Measurements from ENCODE around the gene DCTPP1. TPM values are rescaled to one million over a fixed set of nuclear protein-coding genes. Genes with fewer than 3 reads are reported as not detected.
A peak's percentile ranks its signal among the peaks of the same experiment; 100 is the strongest.

DCTPP1 gene
- total and polyA plus RNA-seq, 9 of the 15 experiments (the other 6 are each of a cell fraction or from before 2014, with no cell fraction given), result 45.0 to 132 (median 80.6) TPM

DNA sequence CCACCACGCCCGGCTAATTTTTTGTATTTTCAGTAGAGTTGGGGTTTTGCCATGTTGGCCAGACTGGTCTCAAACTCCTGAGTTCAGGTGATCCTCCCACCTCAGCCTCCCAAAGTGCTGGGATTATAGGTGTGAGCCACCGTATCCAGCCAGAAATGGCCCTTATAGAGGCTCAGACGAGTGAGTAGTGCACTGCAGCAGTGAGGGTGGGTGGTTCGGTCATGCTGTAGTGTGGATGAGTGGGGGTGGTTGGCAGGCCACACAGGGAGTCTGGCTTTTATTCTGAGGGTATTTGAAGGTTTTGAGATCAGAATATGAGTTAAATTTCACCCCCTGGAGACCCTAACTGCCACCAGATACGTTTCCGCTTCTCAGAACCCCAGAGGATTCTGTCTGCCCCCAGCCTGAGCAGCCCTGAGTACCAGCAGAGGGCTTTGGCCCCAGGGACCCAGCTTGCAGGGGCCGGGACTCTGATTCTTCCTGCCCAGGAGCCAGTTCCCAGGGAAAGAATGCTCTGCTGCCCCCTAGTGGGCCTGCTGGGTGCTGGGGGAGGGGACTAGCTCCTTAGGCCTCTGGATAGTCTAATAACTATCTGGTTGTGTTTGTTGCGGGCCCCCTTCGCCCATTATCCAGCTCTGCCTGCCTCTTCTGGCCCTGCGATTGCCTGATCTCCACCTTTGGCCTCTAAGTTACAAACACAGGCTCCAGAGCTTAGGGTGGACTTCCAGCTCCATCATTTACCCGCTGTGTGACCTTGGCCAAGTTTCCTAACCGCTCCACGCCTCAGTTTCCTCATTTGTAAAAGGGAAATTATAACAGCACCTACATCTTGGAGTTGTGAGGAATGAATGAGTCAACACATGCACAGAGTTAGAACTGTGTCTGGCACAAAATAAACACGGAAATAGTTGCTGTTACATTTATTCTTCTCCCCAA lies 20.4 kb downstream of the DCTPP1 start (continued):
- TF ChIP-seq MXD1 (CRISPR knock-in tag; IDR thresholded peaks at IDR 0.05; ENCODE audit: borderline replicate concordance, poor library complexity, severe bottlenecking) (no peak), YY1 (IDR thresholded peaks at IDR 0.05; ENCODE audit: borderline replicate concordance in 1 of 3, control insufficient read depth in 1 of 3, extremely low read depth in 1 of 3, insufficient read depth in 3 of 3, insufficient read length in 1 of 3, insufficient replicate concordance in 2 of 3, low read depth in 1 of 3, low read length in 2 of 3) (peak in 2 of 3 experiments; percentile 39 to 40), ZKSCAN3 (CRISPR knock-in tag; IDR thresholded peaks at IDR 0.05) (no peak), REST (IDR thresholded peaks at IDR 0.05; ENCODE audit: borderline replicate concordance) (peak; percentile 85), REST (CRISPR knock-in tag; IDR thresholded peaks at IDR 0.05; ENCODE audit: low read depth) (no peak), POLR3A (IDR thresholded peaks at IDR 0.05; ENCODE audit: borderline replicate concordance, extremely low read depth, insufficient read depth, insufficient read length) (no peak), CXXC5 (CRISPR knock-in tag; IDR thresholded peaks at IDR 0.05) (no peak), ZNF140 (CRISPR knock-in tag; IDR thresholded peaks at IDR 0.05) (no peak), ZNF780A (CRISPR knock-in tag; IDR thresholded peaks at IDR 0.05) (no peak), TAF9B (IDR thresholded peaks at IDR 0.05; ENCODE audit: partially characterized antibody) (no peak), ZNF3 (CRISPR knock-in tag; IDR thresholded peaks at IDR 0.05) (no peak), ZNF695 (CRISPR knock-in tag; IDR thresholded peaks at IDR 0.05) (no peak), ZNF197 (CRISPR knock-in tag; IDR thresholded peaks at IDR 0.05; ENCODE audit: low read depth) (no peak), CBX1 (IDR thresholded peaks at IDR 0.05; ENCODE audit: low read depth) (peak; percentile 20; the same call in 1 of the 2 replicates), ZNF507 (tag; conservative IDR thresholded peaks at IDR 0.05) (no peak)
- TF ChIP-seq, protein P1, sequence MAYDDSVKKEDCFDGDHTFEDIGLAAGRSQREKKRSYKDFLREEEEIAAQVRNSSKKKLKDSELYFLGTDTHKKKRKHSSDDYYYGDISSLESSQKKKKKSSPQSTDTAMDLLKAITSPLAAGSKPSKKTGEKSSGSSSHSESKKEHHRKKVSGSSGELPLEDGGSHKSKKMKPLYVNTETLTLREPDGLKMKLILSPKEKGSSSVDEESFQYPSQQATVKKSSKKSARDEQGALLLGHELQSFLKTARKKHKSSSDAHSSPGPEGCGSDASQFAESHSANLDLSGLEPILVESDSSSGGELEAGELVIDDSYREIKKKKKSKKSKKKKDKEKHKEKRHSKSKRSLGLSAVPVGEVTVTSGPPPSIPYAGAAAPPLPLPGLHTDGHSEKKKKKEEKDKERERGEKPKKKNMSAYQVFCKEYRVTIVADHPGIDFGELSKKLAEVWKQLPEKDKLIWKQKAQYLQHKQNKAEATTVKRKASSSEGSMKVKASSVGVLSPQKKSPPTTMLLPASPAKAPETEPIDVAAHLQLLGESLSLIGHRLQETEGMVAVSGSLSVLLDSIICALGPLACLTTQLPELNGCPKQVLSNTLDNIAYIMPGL (CRISPR knock-in tag; IDR thresholded peaks at IDR 0.05), result peak; percentile 58; the same call in 1 of the 2 replicates

All from K562 (cell line).